Measurements from ENCODE around the gene ATP8A1.
A peak's percentile ranks its signal among the peaks of the same experiment; 100 is the strongest.

Gene ATP8A1

DNA sequence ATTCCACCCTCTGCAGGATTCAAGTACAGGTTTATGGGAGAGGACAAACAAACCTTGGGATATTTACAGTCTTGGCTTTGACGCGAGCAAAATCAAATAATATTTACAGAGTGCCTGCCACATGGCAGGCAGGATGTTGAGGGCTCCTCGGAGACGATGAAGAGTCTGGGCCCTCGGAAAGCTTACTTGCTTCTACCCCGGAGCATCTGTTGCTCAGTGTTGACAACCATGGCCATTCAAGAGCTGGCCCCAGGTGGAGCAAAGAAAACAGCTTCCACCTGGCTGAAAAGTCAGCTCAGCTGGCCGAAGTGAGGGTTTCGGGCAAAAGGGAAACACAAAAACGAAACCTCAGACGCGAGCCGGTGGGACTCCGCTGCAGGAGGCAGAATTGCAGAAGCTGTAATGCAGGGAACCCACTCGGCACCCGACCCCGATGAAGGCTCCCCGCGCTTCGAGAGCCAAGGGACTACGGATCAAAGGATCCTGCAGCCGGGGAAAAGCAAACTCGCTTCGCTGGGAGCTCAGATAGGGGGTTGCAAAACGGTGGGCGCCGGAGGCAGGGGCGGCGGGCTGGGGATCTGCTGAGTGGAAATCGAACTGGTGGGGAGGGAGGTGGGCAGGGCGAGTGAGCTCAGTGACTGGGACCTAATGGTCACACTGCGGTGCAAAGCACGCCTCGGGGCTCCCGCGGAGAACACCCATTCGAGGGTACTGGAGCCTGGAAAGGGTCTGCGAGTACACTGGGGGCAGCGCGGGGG lies 805 bp downstream of the ATP8A1 start:
- no peak for TF ChIP-seq TEAD4 (IDR thresholded peaks at IDR 0.05)
- no peak for TF ChIP-seq RAD21 (IDR thresholded peaks at IDR 0.05; ENCODE audit: low read depth)
- TF ChIP-seq TCF12 (IDR thresholded peaks at IDR 0.05; ENCODE audit: low read depth) = no peak
- no peak for TF ChIP-seq CEBPB (IDR thresholded peaks at IDR 0.05)
- no peak for TF ChIP-seq YY1 (IDR thresholded peaks at IDR 0.05; ENCODE audit: low read depth)
- TF ChIP-seq EP300 (IDR thresholded peaks at IDR 0.05; ENCODE audit: borderline replicate concordance) = no peak
- TF ChIP-seq TAF1 (IDR thresholded peaks at IDR 0.05; ENCODE audit: low read depth) = no peak
- TF ChIP-seq USF1 (IDR thresholded peaks at IDR 0.05) = no peak
- TF ChIP-seq, protein P1, sequence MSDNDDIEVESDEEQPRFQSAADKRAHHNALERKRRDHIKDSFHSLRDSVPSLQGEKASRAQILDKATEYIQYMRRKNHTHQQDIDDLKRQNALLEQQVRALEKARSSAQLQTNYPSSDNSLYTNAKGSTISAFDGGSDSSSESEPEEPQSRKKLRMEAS (IDR thresholded peaks at IDR 0.05) = no peak; the same call in 1 of the 2 replicates
- TF ChIP-seq CREB1 (IDR thresholded peaks at IDR 0.05; ENCODE audit: low read depth) = no peak
- no peak for TF ChIP-seq FOXM1 (IDR thresholded peaks at IDR 0.05; ENCODE audit: borderline replicate concordance, low read depth)
- no peak for TF ChIP-seq ZBTB7A (IDR thresholded peaks at IDR 0.05; ENCODE audit: low read depth)
- no peak for TF ChIP-seq EGR1 (IDR thresholded peaks at IDR 0.05)
- TF ChIP-seq, protein P2, sequence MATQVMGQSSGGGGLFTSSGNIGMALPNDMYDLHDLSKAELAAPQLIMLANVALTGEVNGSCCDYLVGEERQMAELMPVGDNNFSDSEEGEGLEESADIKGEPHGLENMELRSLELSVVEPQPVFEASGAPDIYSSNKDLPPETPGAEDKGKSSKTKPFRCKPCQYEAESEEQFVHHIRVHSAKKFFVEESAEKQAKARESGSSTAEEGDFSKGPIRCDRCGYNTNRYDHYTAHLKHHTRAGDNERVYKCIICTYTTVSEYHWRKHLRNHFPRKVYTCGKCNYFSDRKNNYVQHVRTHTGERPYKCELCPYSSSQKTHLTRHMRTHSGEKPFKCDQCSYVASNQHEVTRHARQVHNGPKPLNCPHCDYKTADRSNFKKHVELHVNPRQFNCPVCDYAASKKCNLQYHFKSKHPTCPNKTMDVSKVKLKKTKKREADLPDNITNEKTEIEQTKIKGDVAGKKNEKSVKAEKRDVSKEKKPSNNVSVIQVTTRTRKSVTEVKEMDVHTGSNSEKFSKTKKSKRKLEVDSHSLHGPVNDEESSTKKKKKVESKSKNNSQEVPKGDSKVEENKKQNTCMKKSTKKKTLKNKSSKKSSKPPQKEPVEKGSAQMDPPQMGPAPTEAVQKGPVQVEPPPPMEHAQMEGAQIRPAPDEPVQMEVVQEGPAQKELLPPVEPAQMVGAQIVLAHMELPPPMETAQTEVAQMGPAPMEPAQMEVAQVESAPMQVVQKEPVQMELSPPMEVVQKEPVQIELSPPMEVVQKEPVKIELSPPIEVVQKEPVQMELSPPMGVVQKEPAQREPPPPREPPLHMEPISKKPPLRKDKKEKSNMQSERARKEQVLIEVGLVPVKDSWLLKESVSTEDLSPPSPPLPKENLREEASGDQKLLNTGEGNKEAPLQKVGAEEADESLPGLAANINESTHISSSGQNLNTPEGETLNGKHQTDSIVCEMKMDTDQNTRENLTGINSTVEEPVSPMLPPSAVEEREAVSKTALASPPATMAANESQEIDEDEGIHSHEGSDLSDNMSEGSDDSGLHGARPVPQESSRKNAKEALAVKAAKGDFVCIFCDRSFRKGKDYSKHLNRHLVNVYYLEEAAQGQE (IDR thresholded peaks at IDR 0.05; ENCODE audit: low read depth) = no peak
- no peak for TF ChIP-seq NFIC (IDR thresholded peaks at IDR 0.05)

DNA sequence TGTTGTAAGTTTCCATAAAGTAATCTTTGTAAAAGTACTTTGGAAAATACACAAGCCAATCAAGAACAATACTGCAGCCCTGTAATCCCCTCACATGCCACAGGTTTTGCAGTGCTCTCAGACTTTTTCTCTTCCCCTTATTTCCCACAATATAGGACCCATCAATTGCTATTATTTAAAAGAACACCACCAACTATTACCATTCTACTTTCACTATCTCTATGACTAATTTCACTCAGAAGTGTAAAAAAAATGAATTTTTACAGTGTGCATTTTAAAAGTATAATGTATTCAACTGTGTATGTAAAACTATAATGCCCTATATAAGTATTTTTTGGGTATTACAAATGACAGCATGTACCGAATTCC lies 1.7 kb downstream of the ATP8A1 start:
- TF ChIP-seq YY1 (IDR thresholded peaks at IDR 0.05; ENCODE audit: low read depth) = no peak
- TF ChIP-seq, protein P1 (IDR thresholded peaks at IDR 0.05) = no peak
- TF ChIP-seq EGR1 (IDR thresholded peaks at IDR 0.05) = no peak
- TF ChIP-seq NFIC (IDR thresholded peaks at IDR 0.05) = no peak
- no peak for TF ChIP-seq CEBPB (IDR thresholded peaks at IDR 0.05)
- TF ChIP-seq EP300 (IDR thresholded peaks at IDR 0.05; ENCODE audit: borderline replicate concordance) = no peak
- no peak for TF ChIP-seq ZBTB7A (IDR thresholded peaks at IDR 0.05; ENCODE audit: low read depth)
- TF ChIP-seq, protein P2 (IDR thresholded peaks at IDR 0.05; ENCODE audit: low read depth) = no peak
- TF ChIP-seq TEAD4 (IDR thresholded peaks at IDR 0.05) = no peak
- TF ChIP-seq USF1 (IDR thresholded peaks at IDR 0.05) = no peak
- no peak for TF ChIP-seq CREB1 (IDR thresholded peaks at IDR 0.05; ENCODE audit: low read depth)
- TF ChIP-seq RAD21 (IDR thresholded peaks at IDR 0.05; ENCODE audit: low read depth) = no peak
- no peak for TF ChIP-seq TAF1 (IDR thresholded peaks at IDR 0.05; ENCODE audit: low read depth)
- no peak for TF ChIP-seq TCF12 (IDR thresholded peaks at IDR 0.05; ENCODE audit: low read depth)
- TF ChIP-seq FOXM1 (IDR thresholded peaks at IDR 0.05; ENCODE audit: borderline replicate concordance, low read depth) = no peak

DNA sequence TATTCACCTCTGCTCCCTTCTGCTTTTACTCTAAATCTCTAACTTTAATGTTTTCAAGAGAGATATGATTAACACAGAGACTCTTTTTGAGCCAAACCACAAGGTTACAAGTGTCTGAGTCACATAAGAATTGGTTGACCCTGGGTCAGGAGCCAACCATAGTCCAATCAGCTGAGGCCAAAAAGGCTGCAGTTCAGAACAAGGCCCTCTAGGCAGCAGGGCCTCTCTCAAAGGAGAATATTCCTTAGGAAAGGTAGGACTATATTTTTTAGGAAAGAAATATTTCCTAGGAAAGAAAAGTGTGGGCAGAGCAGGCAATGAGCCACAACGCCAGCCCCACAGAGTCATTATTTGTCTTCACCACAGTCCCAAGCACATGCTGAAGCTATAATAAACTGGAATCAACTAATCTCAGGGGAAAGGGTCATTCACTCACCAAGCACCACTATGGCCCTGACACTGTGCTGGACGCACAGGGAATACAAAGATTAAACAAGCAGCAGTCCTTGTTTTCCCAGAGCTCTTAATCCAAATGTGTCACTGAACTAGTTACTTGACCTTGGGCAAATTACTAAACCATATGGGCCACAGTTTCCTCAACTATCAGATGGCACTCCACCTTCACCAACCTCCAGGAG lies 2.2 kb downstream of the ATP8A1 start:
- TF ChIP-seq NFIC (IDR thresholded peaks at IDR 0.05) = 0 out of 2 replicates have a peak, but pooled peaks have one; percentile 16
- TF ChIP-seq TAF1 (IDR thresholded peaks at IDR 0.05; ENCODE audit: low read depth) = no peak
- no peak for TF ChIP-seq EP300 (IDR thresholded peaks at IDR 0.05; ENCODE audit: borderline replicate concordance)
- no peak for TF ChIP-seq CREB1 (IDR thresholded peaks at IDR 0.05; ENCODE audit: low read depth)

DNA sequence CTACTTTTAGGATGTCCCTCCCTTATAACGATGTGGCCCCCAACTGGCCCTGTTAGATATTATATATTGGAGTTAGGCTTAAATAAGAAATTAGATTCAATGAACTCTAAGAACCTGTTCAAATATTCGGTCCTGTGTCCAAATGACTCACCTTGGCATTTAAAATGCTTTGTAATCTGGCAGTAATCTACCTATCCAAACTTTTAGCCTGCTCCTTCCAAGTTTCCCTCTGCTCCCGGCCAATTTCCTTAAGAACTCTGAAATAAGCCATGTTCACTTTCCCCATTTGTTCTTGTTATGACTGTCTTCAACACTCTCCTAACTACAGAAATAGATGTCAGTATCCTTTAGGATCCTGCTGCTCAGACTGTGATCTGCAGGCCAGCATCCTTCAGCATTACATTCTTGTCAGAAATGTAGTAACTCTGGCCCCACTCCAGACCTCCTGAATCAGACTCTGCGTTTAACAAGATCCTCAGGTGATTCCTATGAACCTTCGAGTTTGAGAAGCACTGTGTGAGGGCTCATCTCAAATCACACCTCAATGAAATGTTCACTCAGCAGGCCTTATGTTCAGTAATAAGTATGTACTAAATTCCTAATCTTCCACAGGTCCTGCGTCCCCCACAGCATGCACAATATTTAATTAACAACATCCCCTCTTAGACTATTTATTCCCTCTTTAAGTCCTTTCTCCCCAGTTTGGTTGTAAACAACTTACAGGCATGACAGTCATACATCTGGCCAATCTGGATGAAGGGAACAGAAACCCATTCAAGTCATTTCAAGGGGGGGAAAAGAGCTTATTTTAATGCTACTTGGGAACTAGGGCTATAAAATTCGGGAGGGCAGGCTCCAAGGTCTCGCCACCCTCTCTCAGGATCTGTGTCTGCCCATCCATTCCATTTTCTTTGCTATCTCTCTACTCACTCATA lies 3.0 kb downstream of the ATP8A1 start:
- TF ChIP-seq TAF1 (IDR thresholded peaks at IDR 0.05; ENCODE audit: low read depth) (no peak), EGR1 (IDR thresholded peaks at IDR 0.05) (no peak), FOXM1 (IDR thresholded peaks at IDR 0.05; ENCODE audit: borderline replicate concordance, low read depth) (no peak), CEBPB (IDR thresholded peaks at IDR 0.05) (no peak), TCF12 (IDR thresholded peaks at IDR 0.05; ENCODE audit: low read depth) (no peak), RAD21 (IDR thresholded peaks at IDR 0.05; ENCODE audit: low read depth) (no peak), ZBTB7A (IDR thresholded peaks at IDR 0.05; ENCODE audit: low read depth) (no peak), NFIC (IDR thresholded peaks at IDR 0.05) (no peak), CREB1 (IDR thresholded peaks at IDR 0.05; ENCODE audit: low read depth) (no peak)
- TF ChIP-seq, protein P1 (IDR thresholded peaks at IDR 0.05) = no peak
